Loucy (cell line): ENCODE measurements around the gene ZCWPW1.

Experiments
- H2AFZ ChIP-seq: fragments of 200-600 bp; sonication (generic); 2 replicates; pipeline ENCODE4 v1.6.0; 2016; ENCODE audit warnings: antibody characterized with exemption, mild to moderate bottlenecking, low read length, moderate library complexity
- H3F3A ChIP-seq: fragments of 200-600 bp; 2 replicates; pipeline ENCODE4 v1.6.0; 2016; ENCODE audit warnings: antibody characterized with exemption, low read depth, mild to moderate bottlenecking
- H3K27me3 ChIP-seq: fragments of 200-600 bp; sonication (generic); 2 replicates; pipeline ENCODE4 v1.6.1; 2014; ENCODE audit warnings: low read length, mild to moderate bottlenecking; ENCODE audit not compliant: insufficient read depth, poor library complexity, severe bottlenecking
- H3K36me3 ChIP-seq: fragments of 200-600 bp; sonication (generic); 2 replicates; pipeline ENCODE4 v1.6.1; 2016; ENCODE audit warnings: low read length; ENCODE audit not compliant: insufficient read depth
- H3K4me1 ChIP-seq: fragments of 200-600 bp; sonication (generic); 2 replicates; pipeline ENCODE4 v1.5.1; 2014; ENCODE audit warnings: low read length, mild to moderate bottlenecking; ENCODE audit not compliant: insufficient read depth, poor library complexity, severe bottlenecking
- H3K4me2 ChIP-seq: fragments of 200-600 bp; sonication (generic); 2 replicates; pipeline ENCODE4 v1.6.0; 2014; ENCODE audit warnings: antibody characterized with exemption, low read length, low read depth, mild to moderate bottlenecking; ENCODE audit not compliant: poor library complexity, severe bottlenecking
- H3K4me3 ChIP-seq: fragments of 200-600 bp; sonication (generic); 2 replicates; pipeline ENCODE4 v1.5.1; 2014; ENCODE audit warnings: low read length, mild to moderate bottlenecking, mixed read lengths; ENCODE audit not compliant: poor library complexity, severe bottlenecking
- H3K79me2 ChIP-seq: fragments of 200-600 bp; sonication (generic); 2 replicates; pipeline ENCODE4 v1.6.1; 2014; ENCODE audit warnings: low read length; ENCODE audit not compliant: insufficient read depth
- H3K9ac ChIP-seq: fragments of 200-600 bp; sonication (generic); 2 replicates; pipeline ENCODE4 v1.6.0; 2014; ENCODE audit warnings: mild to moderate bottlenecking, low read depth, low read length, moderate library complexity; ENCODE audit not compliant: poor library complexity, severe bottlenecking
- H3K9me2 ChIP-seq: fragments of 200-600 bp; sonication (generic); replicated peaks from 2 replicates; pipeline ENCODE4 v1.6.1; 2016; ENCODE audit warnings: low read depth, low read length, mixed read lengths
- H3K9me3 ChIP-seq: fragments of 200-600 bp; sonication (generic); 2 replicates; pipeline ENCODE4 v1.6.1; 2014; ENCODE audit warnings: mild to moderate bottlenecking, antibody characterized with exemption, low read length, low read depth; ENCODE audit not compliant: insufficient read depth
- H4K20me1 ChIP-seq: fragments of 200-600 bp; sonication (generic); 2 replicates; pipeline ENCODE4 v1.6.0; 2014; ENCODE audit warnings: antibody characterized with exemption, low read length, mild to moderate bottlenecking; ENCODE audit not compliant: insufficient read depth, poor library complexity, severe bottlenecking
- CTCF ChIP-seq: fragments of 200-600 bp; sonication (generic); conservative IDR thresholded peaks from 2 replicates; pipeline ENCODE4 v1.5.1; 2014; ENCODE audit warnings: mild to moderate bottlenecking, antibody characterized with exemption, low read length
- EZH2phosphoT487 ChIP-seq: fragments of 200-600 bp; IDR thresholded peaks from 2 replicates; pipeline ENCODE4 v1.6.1; 2018; ENCODE audit warnings: antibody characterized with exemption, mild to moderate bottlenecking, moderate library complexity, borderline replicate concordance

The ZCWPW1 gene, protein sequence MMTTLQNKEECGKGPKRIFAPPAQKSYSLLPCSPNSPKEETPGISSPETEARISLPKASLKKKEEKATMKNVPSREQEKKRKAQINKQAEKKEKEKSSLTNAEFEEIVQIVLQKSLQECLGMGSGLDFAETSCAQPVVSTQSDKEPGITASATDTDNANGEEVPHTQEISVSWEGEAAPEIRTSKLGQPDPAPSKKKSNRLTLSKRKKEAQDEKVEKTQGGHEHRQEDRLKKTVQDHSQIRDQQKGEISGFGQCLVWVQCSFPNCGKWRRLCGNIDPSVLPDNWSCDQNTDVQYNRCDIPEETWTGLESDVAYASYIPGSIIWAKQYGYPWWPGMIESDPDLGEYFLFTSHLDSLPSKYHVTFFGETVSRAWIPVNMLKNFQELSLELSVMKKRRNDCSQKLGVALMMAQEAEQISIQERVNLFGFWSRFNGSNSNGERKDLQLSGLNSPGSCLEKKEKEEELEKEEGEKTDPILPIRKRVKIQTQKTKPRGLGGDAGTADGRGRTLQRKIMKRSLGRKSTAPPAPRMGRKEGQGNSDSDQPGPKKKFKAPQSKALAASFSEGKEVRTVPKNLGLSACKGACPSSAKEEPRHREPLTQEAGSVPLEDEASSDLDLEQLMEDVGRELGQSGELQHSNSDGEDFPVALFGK

DNA sequence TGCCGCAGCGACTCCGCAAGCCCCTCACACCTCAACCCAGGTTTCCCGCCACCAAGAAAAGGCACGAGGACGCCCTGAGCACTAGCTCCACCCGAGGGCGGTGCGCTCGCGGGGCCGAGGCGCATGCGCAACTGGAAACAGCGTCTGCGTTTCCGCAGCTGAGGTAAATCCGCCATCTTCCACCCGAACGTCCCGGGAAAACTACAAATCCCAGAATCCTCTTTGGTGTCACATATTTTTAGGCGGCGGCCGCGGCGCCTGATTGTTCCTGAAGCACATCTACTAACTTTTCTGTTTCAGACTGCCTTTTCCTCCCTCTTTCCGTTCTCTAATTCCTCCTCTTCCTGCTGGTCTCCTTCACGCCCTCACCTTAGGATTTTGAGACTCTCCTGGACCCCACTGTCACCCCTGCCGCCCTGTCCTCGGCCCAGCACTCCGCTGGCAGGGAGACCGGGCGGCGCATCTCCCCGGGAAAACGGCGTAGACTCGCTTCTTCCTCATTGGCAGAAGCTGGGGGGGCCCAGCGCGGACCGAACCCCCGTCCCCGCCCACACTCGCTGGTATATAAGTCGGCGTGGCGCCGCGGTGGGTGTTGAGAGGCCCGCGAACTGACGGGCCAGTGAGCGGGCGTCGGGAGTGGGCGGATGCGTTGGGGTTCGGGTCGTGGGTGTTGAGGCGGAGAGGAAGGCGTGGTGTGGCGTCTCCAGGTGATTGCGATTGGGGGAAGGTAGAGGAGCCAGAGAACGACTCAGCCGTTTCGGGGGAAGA lies at the start of gene ZCWPW1:
ZCWPW1 (minus strand) TSS at position 505 of the 768 bp plus-strand sequence. CDS start 8,054 bp downstream, outside the sequence.
- no peaks in the 10 kb centered on the region for H3K27me3 ChIP-seq
- peaks cover 35% of the 10 kb centered on the region for H3K4me1 ChIP-seq
- H3K36me3 ChIP-seq, result peaks cover 15% of the 10 kb centered on the region; the same call in 1 of the 2 replicates
- H3K9me2 ChIP-seq, result no peaks in the 10 kb centered on the region
- peaks cover 31% of the 10 kb centered on the region for H4K20me1 ChIP-seq
- H3K4me2 ChIP-seq, result peak within 1 kb of the TSS; percentile 83
- H3F3A ChIP-seq, result peaks cover 5% of the 10 kb centered on the region; the same call in 1 of the 2 replicates
- TF ChIP-seq CTCF, result no peak
- TF ChIP-seq EZH2phosphoT487, result no peak
- H3K9ac ChIP-seq, result peak within 1 kb of the TSS; percentile 98
- H2AFZ ChIP-seq, result peak within 1 kb of the TSS; percentile 80
- no peaks in the 10 kb centered on the region for H3K9me3 ChIP-seq
- H3K4me3 ChIP-seq, result peak within 1 kb of the TSS; percentile 85
- H3K79me2 ChIP-seq, result peaks cover 38% of the 10 kb centered on the region

DNA sequence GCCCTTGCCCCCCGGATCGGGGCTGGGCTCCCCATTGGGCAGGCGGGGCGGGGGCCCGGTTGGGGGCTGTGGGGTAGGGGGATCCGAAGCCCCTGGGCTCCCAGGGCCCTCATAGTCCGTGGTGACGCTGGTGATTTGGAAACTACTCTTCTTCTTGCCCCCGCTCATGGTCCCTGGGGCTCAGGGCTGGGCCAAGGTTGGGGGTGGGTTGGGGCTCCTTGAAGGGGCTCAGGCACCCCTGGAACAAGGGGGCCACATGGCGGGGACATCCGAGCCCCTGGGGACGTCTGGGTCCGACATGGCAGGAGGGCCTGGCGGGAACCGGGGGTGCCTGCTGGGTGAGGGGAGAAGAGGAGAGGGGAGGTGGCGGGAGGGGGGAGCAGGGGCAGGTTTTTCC lies 49.4 kb upstream of the ZCWPW1 start:
- H3K9ac ChIP-seq, result peak overlapping the region; percentile 99
- H4K20me1 ChIP-seq, result peaks cover 53% of the 10 kb centered on the region
- peaks cover 3% of the 10 kb centered on the region; the same call in 1 of the 2 replicates for H3F3A ChIP-seq
- no peak overlapping the region for H2AFZ ChIP-seq
- TF ChIP-seq EZH2phosphoT487, result no peak
- no peak for TF ChIP-seq CTCF
- peaks cover 40% of the 10 kb centered on the region for H3K4me1 ChIP-seq
- H3K9me3 ChIP-seq, result no peaks in the 10 kb centered on the region
- peaks cover 11% of the 10 kb centered on the region; the same call in 1 of the 2 replicates for H3K36me3 ChIP-seq
- H3K4me2 ChIP-seq, result peak overlapping the region; percentile 99
- no peaks in the 10 kb centered on the region for H3K9me2 ChIP-seq
- peaks cover 58% of the 10 kb centered on the region for H3K79me2 ChIP-seq
- H3K4me3 ChIP-seq, result peak overlapping the region; percentile 84
- H3K27me3 ChIP-seq, result peaks cover 5% of the 10 kb centered on the region
